ENCODE measurements around the gene UMODL1. TPM values are rescaled to one million over a fixed set of nuclear protein-coding genes. Genes with fewer than 3 reads are reported as not detected.

The UMODL1 gene
- total RNA-seq, 1 experiment from 2014 or later: 0.18 TPM

DNA sequence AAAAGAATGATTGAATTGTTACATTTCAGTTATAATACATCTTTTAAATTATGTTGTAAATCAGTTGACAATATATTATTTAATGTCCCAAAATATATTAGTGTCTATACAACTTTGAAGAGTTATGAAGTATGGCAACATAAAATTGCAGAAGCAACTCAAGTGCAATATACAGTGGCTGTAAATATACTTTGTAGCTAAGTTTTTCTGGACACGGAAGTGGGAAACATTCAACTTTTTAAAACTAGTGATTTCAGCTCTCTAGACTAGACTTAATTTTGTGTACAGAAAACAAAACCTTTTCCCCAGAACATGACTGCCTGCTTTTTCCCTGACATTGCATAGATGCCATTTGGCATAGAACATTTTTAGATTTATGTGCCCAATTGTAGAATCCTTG is 118.3 kb downstream of the UMODL1 start:
- TF ChIP-seq, protein P1, sequence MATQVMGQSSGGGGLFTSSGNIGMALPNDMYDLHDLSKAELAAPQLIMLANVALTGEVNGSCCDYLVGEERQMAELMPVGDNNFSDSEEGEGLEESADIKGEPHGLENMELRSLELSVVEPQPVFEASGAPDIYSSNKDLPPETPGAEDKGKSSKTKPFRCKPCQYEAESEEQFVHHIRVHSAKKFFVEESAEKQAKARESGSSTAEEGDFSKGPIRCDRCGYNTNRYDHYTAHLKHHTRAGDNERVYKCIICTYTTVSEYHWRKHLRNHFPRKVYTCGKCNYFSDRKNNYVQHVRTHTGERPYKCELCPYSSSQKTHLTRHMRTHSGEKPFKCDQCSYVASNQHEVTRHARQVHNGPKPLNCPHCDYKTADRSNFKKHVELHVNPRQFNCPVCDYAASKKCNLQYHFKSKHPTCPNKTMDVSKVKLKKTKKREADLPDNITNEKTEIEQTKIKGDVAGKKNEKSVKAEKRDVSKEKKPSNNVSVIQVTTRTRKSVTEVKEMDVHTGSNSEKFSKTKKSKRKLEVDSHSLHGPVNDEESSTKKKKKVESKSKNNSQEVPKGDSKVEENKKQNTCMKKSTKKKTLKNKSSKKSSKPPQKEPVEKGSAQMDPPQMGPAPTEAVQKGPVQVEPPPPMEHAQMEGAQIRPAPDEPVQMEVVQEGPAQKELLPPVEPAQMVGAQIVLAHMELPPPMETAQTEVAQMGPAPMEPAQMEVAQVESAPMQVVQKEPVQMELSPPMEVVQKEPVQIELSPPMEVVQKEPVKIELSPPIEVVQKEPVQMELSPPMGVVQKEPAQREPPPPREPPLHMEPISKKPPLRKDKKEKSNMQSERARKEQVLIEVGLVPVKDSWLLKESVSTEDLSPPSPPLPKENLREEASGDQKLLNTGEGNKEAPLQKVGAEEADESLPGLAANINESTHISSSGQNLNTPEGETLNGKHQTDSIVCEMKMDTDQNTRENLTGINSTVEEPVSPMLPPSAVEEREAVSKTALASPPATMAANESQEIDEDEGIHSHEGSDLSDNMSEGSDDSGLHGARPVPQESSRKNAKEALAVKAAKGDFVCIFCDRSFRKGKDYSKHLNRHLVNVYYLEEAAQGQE (IDR thresholded peaks at IDR 0.05; ENCODE audit: insufficient read depth in 1 of 2, low read depth in 2 of 2, low read length in 1 of 2): no peak
- TF ChIP-seq SIN3A (IDR thresholded peaks at IDR 0.05; ENCODE audit: borderline replicate concordance, insufficient read depth, low read depth, low read length) (no peak), TCF7L2 (IDR thresholded peaks at IDR 0.05; ENCODE audit: low read depth, low read length) (no peak), POLR2AphosphoS5 (IDR thresholded peaks at IDR 0.05; ENCODE audit: low read depth, low read length) (no peak)
- TF ChIP-seq, protein P2, sequence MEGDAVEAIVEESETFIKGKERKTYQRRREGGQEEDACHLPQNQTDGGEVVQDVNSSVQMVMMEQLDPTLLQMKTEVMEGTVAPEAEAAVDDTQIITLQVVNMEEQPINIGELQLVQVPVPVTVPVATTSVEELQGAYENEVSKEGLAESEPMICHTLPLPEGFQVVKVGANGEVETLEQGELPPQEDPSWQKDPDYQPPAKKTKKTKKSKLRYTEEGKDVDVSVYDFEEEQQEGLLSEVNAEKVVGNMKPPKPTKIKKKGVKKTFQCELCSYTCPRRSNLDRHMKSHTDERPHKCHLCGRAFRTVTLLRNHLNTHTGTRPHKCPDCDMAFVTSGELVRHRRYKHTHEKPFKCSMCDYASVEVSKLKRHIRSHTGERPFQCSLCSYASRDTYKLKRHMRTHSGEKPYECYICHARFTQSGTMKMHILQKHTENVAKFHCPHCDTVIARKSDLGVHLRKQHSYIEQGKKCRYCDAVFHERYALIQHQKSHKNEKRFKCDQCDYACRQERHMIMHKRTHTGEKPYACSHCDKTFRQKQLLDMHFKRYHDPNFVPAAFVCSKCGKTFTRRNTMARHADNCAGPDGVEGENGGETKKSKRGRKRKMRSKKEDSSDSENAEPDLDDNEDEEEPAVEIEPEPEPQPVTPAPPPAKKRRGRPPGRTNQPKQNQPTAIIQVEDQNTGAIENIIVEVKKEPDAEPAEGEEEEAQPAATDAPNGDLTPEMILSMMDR (IDR thresholded peaks at IDR 0.05): no peak
- DNase-seq (ENCODE audit: low read depth, low spot score) (no peak), ATAC-seq (no peak)
- Histone ChIP-seq H3K4me3 (ENCODE audit: low read depth in 2 of 2, low read length in 2 of 2) (no peak overlapping the region), H3K27ac (ENCODE audit: low read length) (no peak overlapping the region), H3K27me3 (ENCODE audit: control insufficient read depth, insufficient read depth, low read length) (no peaks in the 10 kb centered on the region), H3K9me3 (ENCODE audit: control insufficient read depth, insufficient read depth, low read depth, low read length) (no peaks in the 10 kb centered on the region), H3K4me1 (ENCODE audit: control insufficient read depth, insufficient read depth, low read length) (no peaks in the 10 kb centered on the region), H3K36me3 (ENCODE audit: control insufficient read depth, insufficient read depth, low read length) (no peaks in the 10 kb centered on the region)
- POLR2A ChIA-PET: no interaction called here
- CTCF ChIA-PET: no interaction called here
- BruUV-seq (replicated peaks): no TSS peak
- intact Hi-C loops (cut with micrococcal nuclease; ENCODE audit: unreplicated experiment): no loop called here
- in situ Hi-C loops (cut with HindIII; ENCODE audit: low pct_unique_long_range_greater_than_20kb, low sequenced_read_pairs): no loop called here

DNA sequence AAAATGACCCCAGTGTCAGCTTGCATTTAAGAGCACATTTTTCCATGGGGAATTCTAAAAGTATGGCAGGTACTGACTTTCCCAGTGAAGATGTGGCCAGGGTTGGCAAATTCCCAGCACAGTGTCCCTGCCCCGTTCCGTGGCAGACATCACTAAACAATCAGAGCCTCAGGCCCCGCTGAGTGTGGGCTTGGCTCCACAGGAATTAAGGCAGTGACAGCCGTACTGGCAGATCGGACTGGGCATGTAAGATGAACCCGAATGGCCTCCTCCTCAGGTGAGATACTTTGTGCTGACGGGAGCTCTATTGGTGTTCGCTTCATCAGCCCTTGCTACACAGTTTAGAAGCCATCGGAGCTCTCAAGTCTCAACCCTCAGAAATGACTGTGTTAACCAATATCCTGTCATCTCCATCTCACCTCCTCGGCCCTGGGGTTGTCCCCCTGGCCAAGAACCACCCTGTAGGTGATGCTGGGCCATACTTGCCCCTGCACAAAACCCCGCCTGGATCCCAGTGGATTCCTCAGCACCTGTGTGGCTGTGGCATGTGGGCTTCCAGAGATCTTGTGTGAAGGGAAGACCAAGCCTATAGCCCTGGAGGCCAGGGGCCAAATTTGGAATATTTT is 118.9 kb downstream of the UMODL1 start:
- intact Hi-C loops (cut with micrococcal nuclease; ENCODE audit: unreplicated experiment) (no loop called here), in situ Hi-C loops (cut with HindIII; ENCODE audit: low pct_unique_long_range_greater_than_20kb, low sequenced_read_pairs) (no loop called here)
- Histone ChIP-seq H3K36me3 (ENCODE audit: control insufficient read depth, insufficient read depth, low read length) (no peaks in the 10 kb centered on the region), H3K27ac (ENCODE audit: low read length) (no peak overlapping the region), H3K9me3 (ENCODE audit: control insufficient read depth, insufficient read depth, low read depth, low read length) (no peaks in the 10 kb centered on the region), H3K4me1 (ENCODE audit: control insufficient read depth, insufficient read depth, low read length) (no peaks in the 10 kb centered on the region), H3K27me3 (ENCODE audit: control insufficient read depth, insufficient read depth, low read length) (no peaks in the 10 kb centered on the region), H3K4me3 (ENCODE audit: low read depth in 2 of 2, low read length in 2 of 2) (no peak overlapping the region)
- no peak for ATAC-seq
- no TSS peak for BruUV-seq (replicated peaks)
- no peak for DNase-seq (ENCODE audit: low read depth, low spot score)
- ChIA-PET POLR2A (no interaction called here), CTCF (interaction anchor here (0.5 kb wide), 1 partner anchor 119 kb away, joined by 4 read pairs; no protein-coding TSS in a partner anchor)
- TF ChIP-seq, protein P1 (IDR thresholded peaks at IDR 0.05; ENCODE audit: insufficient read depth in 1 of 2, low read depth in 2 of 2, low read length in 1 of 2): no peak
- TF ChIP-seq, protein P2 (IDR thresholded peaks at IDR 0.05): no peak
